OCI-LY1 (cell line): ENCODE results near the gene CTBP2.
"Not testable (repeated sequence)": the region's sequence is repeated elsewhere in the genome, so short reads cannot be mapped to it uniquely, and the experiment has no call there.

Experiments
- CTCF ChIP-seq: fragments of 200-600 bp; sonication (generic), shearing (Covaris generic); IDR thresholded peaks from 2 replicates; pipeline ENCODE4 v1.5.1; 2017; ENCODE audit warnings: mild to moderate bottlenecking, antibody characterized with exemption, low read length, moderate library complexity, mixed read lengths
- EZH2 ChIP-seq: fragments of 200-600 bp; sonication (generic), shearing (Covaris generic); IDR thresholded peaks from 2 replicates; pipeline ENCODE4 v1.8.0; 2017; ENCODE audit warnings: borderline replicate concordance, mixed run types, mild to moderate bottlenecking, antibody characterized with exemption, low read length, moderate library complexity, mixed read lengths

- TF ChIP-seq CTCF, EZH2: not testable (repeated sequence)
Observed at GRCh38 chr10:125082471-125082870, 77.9 kb downstream of the CTBP2 start.
